D341Med (cell line): ENCODE data around the gene CDV3.

Experiments
- DNase-seq: peaks from one replicate; pipeline ENCODE4 v3.0.0; 2012; ENCODE audit warnings: low spot score

The CDV3 gene

DNA sequence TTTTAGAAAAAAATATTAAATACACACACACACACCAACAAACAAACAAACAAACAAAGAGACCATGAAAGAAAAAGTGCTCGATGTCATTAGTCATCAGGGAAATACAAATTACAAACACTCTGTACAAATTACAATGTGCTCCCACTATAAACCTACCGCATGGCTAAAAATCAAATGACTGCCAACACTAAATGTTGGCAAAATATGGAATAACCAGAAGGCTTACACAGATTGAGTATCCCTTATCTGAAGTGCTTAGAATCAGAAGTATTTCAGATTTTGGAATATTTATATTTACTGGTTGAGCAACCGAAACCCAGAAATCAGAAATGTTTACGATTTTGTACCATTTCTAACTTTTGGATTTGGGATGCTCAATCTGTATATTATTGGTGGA is 33.4 kb downstream of the CDV3 start:
- no peak for DNase-seq

DNA sequence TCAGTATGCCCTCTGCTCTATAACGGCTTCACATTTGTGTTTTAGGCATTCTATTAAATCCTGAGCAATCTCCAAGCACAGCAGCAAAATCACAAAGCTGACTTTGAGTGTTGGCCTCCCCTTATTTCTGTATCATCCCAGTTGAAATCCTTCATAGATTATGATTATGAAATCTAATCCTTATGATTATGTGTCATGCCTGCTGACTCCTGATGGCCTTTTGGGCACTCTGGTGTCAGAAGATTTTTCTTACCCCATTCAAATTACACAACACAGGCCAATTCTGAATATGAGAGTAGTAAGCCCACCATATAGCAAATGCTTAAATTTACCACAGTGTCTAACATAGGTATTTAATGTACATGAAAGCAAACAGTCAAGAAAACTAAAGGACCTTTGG is 34.3 kb downstream of the CDV3 start:
- DNase-seq = no peak

DNA sequence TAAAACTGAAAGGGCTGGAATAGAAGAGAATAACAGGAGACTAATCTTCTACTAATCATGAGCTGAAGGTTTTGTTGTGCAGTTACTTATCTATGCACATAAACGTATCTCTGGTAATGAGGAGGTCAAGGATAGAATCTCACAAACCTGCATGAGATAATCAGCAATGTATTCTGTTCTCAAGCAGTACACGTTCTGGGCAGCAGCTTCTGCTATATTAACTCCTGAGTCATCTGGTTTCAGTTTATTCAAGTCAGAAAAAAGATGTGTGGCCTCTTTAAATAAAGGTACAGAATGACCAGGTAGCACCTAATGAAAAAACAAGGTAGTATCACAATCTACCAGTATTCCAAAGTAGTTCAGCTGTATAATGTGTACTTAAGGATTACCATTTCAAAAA is 34.9 kb downstream of the CDV3 start:
- DNase-seq = no peak

DNA sequence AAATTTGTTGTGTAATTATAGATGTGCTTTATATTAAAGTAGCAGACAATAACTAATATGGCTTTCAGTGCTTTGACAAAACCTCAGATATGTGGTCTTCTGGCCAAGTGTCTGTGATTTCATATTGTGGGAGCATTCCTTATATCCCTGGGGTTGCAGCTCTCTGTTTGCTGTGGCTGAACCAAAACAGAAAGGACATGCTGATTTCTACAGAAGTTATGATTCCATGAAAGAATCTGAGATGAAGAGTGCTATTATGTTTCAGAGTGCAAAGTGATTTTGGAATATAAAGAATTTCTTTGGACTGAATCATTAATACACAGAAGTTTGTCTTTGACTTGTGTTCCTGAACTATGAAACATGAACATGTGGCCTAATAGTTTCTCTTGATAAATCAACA is 36.5 kb downstream of the CDV3 start:
- DNase-seq = no peak

DNA sequence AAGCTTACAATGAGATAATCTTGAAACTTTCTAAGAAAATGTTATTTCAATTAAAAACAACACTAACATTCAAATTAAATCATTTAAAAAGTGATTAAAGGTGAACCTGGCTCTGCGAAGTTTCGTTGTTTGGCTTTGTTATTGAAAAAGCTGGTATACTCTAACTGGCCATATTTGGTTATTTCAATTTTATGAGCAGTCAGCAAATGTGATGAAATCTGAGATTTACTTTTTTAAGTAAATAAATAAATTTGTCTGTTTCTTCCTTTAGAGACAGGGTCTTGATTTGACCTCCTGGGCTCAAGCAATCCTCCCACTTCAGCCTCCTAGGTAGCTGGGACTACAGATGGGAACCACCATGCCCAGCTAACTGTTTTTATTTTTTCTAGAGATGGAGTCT is 38.0 kb downstream of the CDV3 start:
- no peak for DNase-seq

DNA sequence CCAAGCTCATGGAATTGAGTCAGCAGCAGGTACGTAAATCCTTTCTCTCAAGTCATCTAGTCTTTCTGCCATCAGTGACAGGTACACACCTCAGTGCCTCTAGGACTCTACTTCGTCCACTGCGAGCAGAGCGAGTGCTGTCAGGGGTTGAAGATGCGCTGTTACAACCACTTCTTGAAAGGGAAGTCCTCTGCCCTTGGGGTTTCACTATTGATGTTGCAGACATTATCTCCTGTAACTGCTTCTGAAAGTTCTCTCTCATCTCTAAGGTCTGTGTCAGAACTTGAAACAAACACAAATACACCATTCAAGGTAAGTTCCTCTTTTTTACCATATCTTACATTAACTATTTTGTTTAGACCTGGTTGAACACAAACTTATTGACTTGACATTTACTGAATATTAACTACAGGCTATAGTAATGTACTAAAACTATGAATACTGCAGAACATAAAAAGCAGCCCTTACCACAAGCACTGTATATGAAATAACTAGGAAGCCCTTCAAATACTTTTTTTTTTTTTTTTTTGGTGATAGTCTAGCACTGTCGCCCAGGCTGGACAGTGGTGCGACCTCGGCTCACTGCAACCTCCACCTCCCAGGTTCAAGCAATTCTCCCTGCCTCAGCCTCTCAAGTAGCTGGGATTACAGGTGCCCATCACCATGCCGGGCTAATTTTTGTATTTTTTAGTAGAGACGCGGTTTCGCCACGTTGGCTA is 46.7 kb downstream of the CDV3 start:
- DNase-seq = no peak

DNA sequence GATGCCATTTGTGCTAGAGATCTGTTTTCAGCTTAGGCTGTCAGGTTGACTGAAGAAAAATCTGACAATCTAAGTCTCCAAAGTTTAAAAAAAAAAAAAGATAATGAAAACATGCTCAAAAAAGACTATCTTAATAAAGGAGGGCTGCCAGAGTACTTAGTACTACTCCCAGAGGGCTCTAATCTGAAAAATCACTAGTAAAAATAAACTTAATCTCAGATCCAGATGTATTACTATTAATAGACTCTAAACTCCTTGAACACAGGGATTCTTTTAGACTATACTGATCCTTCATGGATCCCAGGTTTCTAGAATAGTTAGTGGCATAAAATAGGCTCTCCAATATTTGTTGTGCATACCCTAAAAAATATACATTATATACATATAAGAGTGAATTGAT is 54.3 kb downstream of the CDV3 start:
- DNase-seq = no peak

DNA sequence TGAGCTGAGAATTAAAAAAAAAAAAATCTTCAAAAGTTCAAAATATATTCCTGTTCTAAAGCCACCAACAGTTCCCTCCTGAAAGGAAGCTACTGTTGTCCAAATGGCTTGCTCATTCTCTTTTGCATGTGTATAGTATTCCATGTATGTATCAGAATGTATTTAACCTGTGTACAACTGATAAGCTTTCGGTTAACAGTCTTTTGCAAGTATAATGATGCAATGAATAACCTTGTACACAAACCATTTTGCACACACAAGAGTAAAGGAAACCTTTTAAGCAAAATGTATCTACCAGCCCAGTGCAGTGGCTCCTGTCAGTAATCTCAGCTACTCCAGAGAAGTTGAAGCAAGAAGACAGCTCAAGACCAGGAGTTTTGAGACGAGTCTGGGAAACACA is 55.7 kb downstream of the CDV3 start:
- DNase-seq = no peak

DNA sequence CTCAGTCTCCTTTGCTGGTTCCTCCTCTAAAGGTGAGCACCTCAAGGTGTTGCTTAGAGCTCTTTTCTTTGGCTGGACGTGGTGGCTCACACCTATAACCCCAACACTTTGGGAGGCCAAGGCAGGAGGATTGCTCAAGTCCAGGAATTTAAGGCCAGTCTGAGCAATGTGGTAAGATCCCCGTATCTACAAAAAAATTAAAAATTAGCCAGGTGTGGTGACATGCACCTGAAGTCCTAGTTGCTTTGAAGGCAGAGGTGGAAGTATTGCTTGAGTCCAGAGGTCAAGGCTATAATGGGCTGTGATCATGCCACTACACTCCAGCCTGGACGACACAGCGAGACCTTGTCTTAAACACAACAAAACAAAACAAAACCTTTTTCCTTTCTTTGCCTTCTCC is 60.0 kb downstream of the CDV3 start:
- no peak for DNase-seq
